Measurements from ENCODE around the gene EVC2. TPM values are rescaled to one million over a fixed set of nuclear protein-coding genes. Genes with fewer than 3 reads are reported as not detected.
A peak's percentile ranks its signal among the peaks of the same experiment; 100 is the strongest.

The EVC2 gene
- total and polyA plus RNA-seq, 10 of the 15 experiments (the other 5 are each of a cell fraction or from before 2014, with no cell fraction given): 0.34 to 10.4 (median 5.6) TPM

GRCh38 chr4:5715357-5715756, 7.0 kb upstream of the EVC2 start:
- no peak for TF ChIP-seq IRF3 (IDR thresholded peaks at IDR 0.05)
- 0 out of 2 replicates have a peak, but pooled peaks have one; percentile 33 for TF ChIP-seq CBX5 (IDR thresholded peaks at IDR 0.05; ENCODE audit: low read depth)
- TF ChIP-seq ZZZ3 (IDR thresholded peaks at IDR 0.05; ENCODE audit: control insufficient read depth, insufficient read length, low read depth): no peak
- ChIA-PET RAD21 (ENCODE audit: unreplicated experiment) (interaction anchor here (1.2 kb wide), 1 partner anchor 9 kb away, joined by 11 read pairs; no protein-coding TSS in a partner anchor), POLR2A (interaction anchor here (0.7 kb wide), 2 partner anchors 17 to 1210 kb away, joined by 4 to 8 read pairs; no protein-coding TSS in a partner anchor), CTCF (interaction anchor here (1.2 to 1.7 kb wide), 2 partner anchors 10 to 285 kb away, joined by 3 to 8 read pairs; no protein-coding TSS in a partner anchor), SMC1A (ENCODE audit: uncharacterized antibody, unreplicated experiment) (interaction anchor here (1.1 to 1.6 kb wide), 5 partner anchors 10 to 257 kb away, joined by 3 to 4 read pairs (median 3); no protein-coding TSS in a partner anchor)
- intact Hi-C loops (cut with micrococcal nuclease; ENCODE audit: unreplicated experiment): loop anchor here (5.0 to 10.0 kb wide), 3 partner anchors 253 to 469 kb away; no protein-coding TSS in a partner anchor
- 3% methylated on average over 2 of the region's 2 CpGs for WGBS (ENCODE audit: insufficient coverage, insufficient replicate concordance, low lambda C conversion rate, missing lambda C conversion rate)
- in situ Hi-C loops (cut with MboI): no loop called here
- no peak for ATAC-seq
- 0 out of 4 replicates have a peak, but pooled peaks cover 0 to under 1% of the 10 kb centered on the region in 2 experiments for H3K36me3 ChIP-seq (ENCODE audit: control insufficient read depth in 2 of 2, insufficient read depth in 2 of 2, low read length in 1 of 2)
- DNase-seq (ENCODE audit: low read depth, low spot score): no peak
- no peak overlapping the region for H3K27ac ChIP-seq (ENCODE audit: control insufficient read depth, insufficient read depth)
- H3K4me2 ChIP-seq (ENCODE audit: control insufficient read depth, insufficient read depth): no peak overlapping the region
- H3K9me3 ChIP-seq (replicated peaks; ENCODE audit: control insufficient read depth, insufficient read depth, low read length): peaks cover 4% of the 10 kb centered on the region; the same call in 2 of the 3 replicates
- H3K4me3 ChIP-seq: peak overlapping the region; percentile 36; the same call in 1 of the 2 replicates
- no peak overlapping the region for H2AFZ ChIP-seq (ENCODE audit: control insufficient read depth, low read depth, low read length)
- peaks cover 3% of the 10 kb centered on the region for H3K4me1 ChIP-seq (ENCODE audit: control insufficient read depth, insufficient read depth, low read length)
- no TSS peak for BruUV-seq (replicated peaks)
- no peaks in the 10 kb centered on the region for H3K27me3 ChIP-seq (replicated peaks in 1 of 2; ENCODE audit: control insufficient read depth in 2 of 2, insufficient read depth in 2 of 2, low read length in 1 of 2)
- H3K79me2 ChIP-seq (ENCODE audit: control insufficient read depth, insufficient read depth, low read length): peaks cover 26% of the 10 kb centered on the region
- no peaks in the 10 kb centered on the region for H4K20me1 ChIP-seq (ENCODE audit: control insufficient read depth, insufficient read depth)
- FAIRE-seq: no peak
- H3K9ac ChIP-seq (ENCODE audit: control insufficient read depth, insufficient read depth, low read length): no peak overlapping the region

- H4K20me1 ChIP-seq (ENCODE audit: control insufficient read depth, insufficient read depth): no peaks in the 10 kb centered on the region
- 74% methylated on average over 6 of the region's 6 CpGs for WGBS (ENCODE audit: insufficient coverage, insufficient replicate concordance, low lambda C conversion rate, missing lambda C conversion rate)
- ChIA-PET SMC1A (ENCODE audit: uncharacterized antibody, unreplicated experiment) (interaction anchor here (0.7 to 1.6 kb wide), 2 partner anchors 8 to 9 kb away, joined by 3 to 4 read pairs; no protein-coding TSS in a partner anchor), CTCF (no interaction called here), RAD21 (ENCODE audit: unreplicated experiment) (interaction anchor here (1.2 kb wide), 1 partner anchor 11 kb away, joined by 3 read pairs; no protein-coding TSS in a partner anchor), POLR2A (interaction anchor here (0.5 to 1.2 kb wide), 3 partner anchors 21 to 468 kb away, joined by 3 read pairs; no protein-coding TSS in a partner anchor)
- peaks cover 4% of the 10 kb centered on the region for H3K4me1 ChIP-seq (ENCODE audit: control insufficient read depth, insufficient read depth, low read length)
- H3K36me3 ChIP-seq (ENCODE audit: control insufficient read depth in 2 of 2, insufficient read depth in 2 of 2, low read length in 1 of 2): no peaks in the 10 kb centered on the region
- H2AFZ ChIP-seq (ENCODE audit: control insufficient read depth, low read depth, low read length): no peak overlapping the region
- no TSS peak for BruUV-seq (replicated peaks)
- H3K27ac ChIP-seq (ENCODE audit: control insufficient read depth, insufficient read depth): no peak overlapping the region
- H3K27me3 ChIP-seq (replicated peaks in 1 of 2; ENCODE audit: control insufficient read depth in 2 of 2, insufficient read depth in 2 of 2, low read length in 1 of 2): no peaks in the 10 kb centered on the region
- peaks cover 4% of the 10 kb centered on the region; the same call in 2 of the 3 replicates for H3K9me3 ChIP-seq (replicated peaks; ENCODE audit: control insufficient read depth, insufficient read depth, low read length)
- H3K79me2 ChIP-seq (ENCODE audit: control insufficient read depth, insufficient read depth, low read length): peaks cover 26% of the 10 kb centered on the region
- no peak for FAIRE-seq
- in situ Hi-C loops (cut with MboI) (no loop called here), intact Hi-C loops (cut with micrococcal nuclease; ENCODE audit: unreplicated experiment) (loop anchor here (10.0 kb wide), 2 partner anchors 319 to 471 kb away; no protein-coding TSS in a partner anchor)
- no peak overlapping the region for H3K9ac ChIP-seq (ENCODE audit: control insufficient read depth, insufficient read depth, low read length)
- H3K4me3 ChIP-seq: 0 out of 2 replicates have a peak overlapping the region, but pooled peaks have one; percentile 22
- no peak overlapping the region for H3K4me2 ChIP-seq (ENCODE audit: control insufficient read depth, insufficient read depth)
- ATAC-seq: no peak
- no peak for DNase-seq (ENCODE audit: low read depth, low spot score)
- TF ChIP-seq DPF2 (IDR thresholded peaks at IDR 0.05): no peak
- TF ChIP-seq STAT3 (IDR thresholded peaks at IDR 0.05; ENCODE audit: low read depth, low read length): no peak
- no peak for TF ChIP-seq JUND (IDR thresholded peaks at IDR 0.05; ENCODE audit: low read depth, low read length)
- TF ChIP-seq HSF1 (IDR thresholded peaks at IDR 0.05; ENCODE audit: low read depth, low read length): no peak
- TF ChIP-seq ATF7 (IDR thresholded peaks at IDR 0.05; ENCODE audit: low read depth): no peak
- no peak for TF ChIP-seq CEBPZ (IDR thresholded peaks at IDR 0.05; ENCODE audit: low read depth, low read length)
- TF ChIP-seq PML (IDR thresholded peaks at IDR 0.05; ENCODE audit: low read length): no peak
- no peak for TF ChIP-seq RELA (IDR thresholded peaks at IDR 0.05; ENCODE audit: borderline replicate concordance, partially characterized antibody)
Observed at GRCh38 chr4:5713861-5714260, 5.5 kb upstream of the EVC2 start.

Data from GM12878 (cell line).